Left cardiac atrium (tissue), 4 donors: ENCODE results near the gene ZNF254. TPM values are rescaled to one million over a fixed set of nuclear protein-coding genes. Genes with fewer than 3 reads are reported as not detected.
"Not testable (repeated sequence)": the region's sequence is repeated elsewhere in the genome, so short reads cannot be mapped to it uniquely, and the experiment has no call there.

Experiments used
- ATAC-seq, 2 donors: fragments of 200-7000 bp; cut with Tn5 transposase; one replicate each; pipeline ENCODE4 v1.9.1; 2020; ENCODE audit warnings: mild to moderate bottlenecking in 2 of 2, moderate library complexity in 2 of 2
- DNase-seq: peaks from one replicate; pipeline ENCODE4 v3.0.0-alpha.2; 2020
- intact Hi-C, 2 donors: fragments of 100-400 bp; cut with DNase I; formaldehyde crosslinking; loops; one replicate each; pipeline versions ENCODE4 v1.14.1 to v1.15.1; 2022 to 2023
- total RNA-seq, 2 donors: library from RNA; stranded (reverse); fragmentation: NEBNext Ultra II Directional; extraction: Animal tissue kit (Norgen Biotek cat#: 25700); gene quantifications; one replicate each; pipeline ENCODE4 v1.2.1, GENCODE V29; 2021
- donor health status: DM: no; HTN: yes; CAD: no.
- donor health status: DM: no; HTN: yes; CAD: no; lungs with severe emphysema.
- donor health status: DM: yes; HTN: yes; CAD: no.
- donor health status: Dilated cardiomyopathy.

Gene ZNF254
- total RNA-seq, 2 donors from 2014 or later: 11.7 to 12.1 TPM

- ATAC-seq: no peak
- intact Hi-C loops: no loop called here
Measured at GRCh38 chr19:24069905-24070657, 16.9 kb upstream of the ZNF254 start.

GRCh38 chr19:24071078-24071477, 15.9 kb upstream of the ZNF254 start:
- intact Hi-C loops: no loop called here
- no peak for ATAC-seq
- no peak for DNase-seq

More at GRCh38 chr19:24069905-24070657, 16.9 kb upstream of the ZNF254 start:
- DNase-seq: no peak

- no peak for ATAC-seq
- DNase-seq: no peak
- intact Hi-C loops: no loop called here
Measured at GRCh38 chr19:24072720-24073119, 14.3 kb upstream of the ZNF254 start.

- DNase-seq: no peak
- no peak for ATAC-seq
- intact Hi-C loops: no loop called here
Measured at GRCh38 chr19:24073807-24074206, 13.2 kb upstream of the ZNF254 start.

GRCh38 chr19:24074720-24075454, 12.1 kb upstream of the ZNF254 start:
- DNase-seq: no peak
- intact Hi-C loops: no loop called here
- ATAC-seq: peak in 1 of 2 donors; percentile 47

GRCh38 chr19:24075530-24075929, 11.5 kb upstream of the ZNF254 start:
- DNase-seq, ATAC-seq, intact Hi-C loops: not testable (repeated sequence)

GRCh38 chr19:24078680-24079079, 8.3 kb upstream of the ZNF254 start:
- no peak for DNase-seq
- no peak for ATAC-seq
- intact Hi-C loops: no loop called here

GRCh38 chr19:24081056-24081455, 5.9 kb upstream of the ZNF254 start:
- intact Hi-C loops: no loop called here
- no peak for DNase-seq
- ATAC-seq: no peak

GRCh38 chr19:24098359-24098758, 11.4 kb downstream of the ZNF254 start:
- ATAC-seq (no peak), DNase-seq (no peak)
- intact Hi-C loops: no loop called here

- no peak for ATAC-seq
- intact Hi-C loops: no loop called here
- DNase-seq: no peak
Measured at GRCh38 chr19:24099829-24100228, 12.8 kb downstream of the ZNF254 start.

GRCh38 chr19:24100597-24100996, 13.6 kb downstream of the ZNF254 start:
- intact Hi-C loops, DNase-seq, ATAC-seq: not testable (repeated sequence)

- intact Hi-C loops: no loop called here
- DNase-seq (no peak), ATAC-seq (no peak)
Measured at GRCh38 chr19:24101459-24102115, 14.6 kb downstream of the ZNF254 start.

GRCh38 chr19:24127601-24128000, 40.6 kb downstream of the ZNF254 start:
- intact Hi-C loops: no loop called here
- DNase-seq: no peak
- ATAC-seq: no peak

GRCh38 chr19:24140099-24140498, 53.1 kb downstream of the ZNF254 start:
- intact Hi-C loops: no loop called here
- no peak for ATAC-seq
- no peak for DNase-seq

- intact Hi-C loops: no loop called here
- DNase-seq (no peak), ATAC-seq (no peak)
Measured at GRCh38 chr19:24140591-24140990, 53.6 kb downstream of the ZNF254 start.

GRCh38 chr19:24141612-24142011, 54.6 kb downstream of the ZNF254 start:
- intact Hi-C loops: no loop called here
- no peak for ATAC-seq

GRCh38 chr19:24142771-24143170, 55.8 kb downstream of the ZNF254 start:
- intact Hi-C loops: no loop called here
- no peak for DNase-seq

More at GRCh38 chr19:24141612-24142011, 54.6 kb downstream of the ZNF254 start:
- no peak for DNase-seq

GRCh38 chr19:24159707-24160106, 72.7 kb downstream of the ZNF254 start:
- DNase-seq (no peak), ATAC-seq (no peak)
- intact Hi-C loops: no loop called here

More at GRCh38 chr19:24142771-24143170, 55.8 kb downstream of the ZNF254 start:
- ATAC-seq: no peak

- intact Hi-C loops: no loop called here
- no peak for ATAC-seq
- no peak for DNase-seq
Measured at GRCh38 chr19:24166055-24166454, 79.1 kb downstream of the ZNF254 start.

- ATAC-seq: no peak
- intact Hi-C loops: no loop called here
- no peak for DNase-seq
Measured at GRCh38 chr19:24173882-24174281, 86.9 kb downstream of the ZNF254 start.
